Superior temporal gyrus (tissue), 1 donor: Measurements from ENCODE around the gene PLCXD1.
"Not testable (repeated sequence)": the region's sequence is repeated elsewhere in the genome, so short reads cannot be mapped to it uniquely, and the experiment has no call there.

Experiments
- DNase-seq: peaks from one replicate; pipeline ENCODE4 v3.0.0-alpha.2; 2016; ENCODE audit errors: extremely low spot score

Gene PLCXD1

GRCh38 chrX:350148-350533 is 69.0 kb downstream of the PLCXD1 start:
- no peak for DNase-seq

GRCh38 chrX:350534-351323 is 69.5 kb downstream of the PLCXD1 start:
- DNase-seq: peak; percentile 11

- not testable (repeated sequence) for DNase-seq
These were observed 70.1 kb downstream of the PLCXD1 start for GRCh38 chrX:351324-351641.

- DNase-seq: no peak
These were observed 70.6 kb downstream of the PLCXD1 start for GRCh38 chrX:351736-352135.

- no peak for DNase-seq
These were observed 71.0 kb downstream of the PLCXD1 start for GRCh38 chrX:352181-352580.

- no peak for DNase-seq
These were observed 71.6 kb downstream of the PLCXD1 start for GRCh38 chrX:352582-353314.
